ENCODE results near the gene PHKA1.

- TF ChIP-seq, protein P1, sequence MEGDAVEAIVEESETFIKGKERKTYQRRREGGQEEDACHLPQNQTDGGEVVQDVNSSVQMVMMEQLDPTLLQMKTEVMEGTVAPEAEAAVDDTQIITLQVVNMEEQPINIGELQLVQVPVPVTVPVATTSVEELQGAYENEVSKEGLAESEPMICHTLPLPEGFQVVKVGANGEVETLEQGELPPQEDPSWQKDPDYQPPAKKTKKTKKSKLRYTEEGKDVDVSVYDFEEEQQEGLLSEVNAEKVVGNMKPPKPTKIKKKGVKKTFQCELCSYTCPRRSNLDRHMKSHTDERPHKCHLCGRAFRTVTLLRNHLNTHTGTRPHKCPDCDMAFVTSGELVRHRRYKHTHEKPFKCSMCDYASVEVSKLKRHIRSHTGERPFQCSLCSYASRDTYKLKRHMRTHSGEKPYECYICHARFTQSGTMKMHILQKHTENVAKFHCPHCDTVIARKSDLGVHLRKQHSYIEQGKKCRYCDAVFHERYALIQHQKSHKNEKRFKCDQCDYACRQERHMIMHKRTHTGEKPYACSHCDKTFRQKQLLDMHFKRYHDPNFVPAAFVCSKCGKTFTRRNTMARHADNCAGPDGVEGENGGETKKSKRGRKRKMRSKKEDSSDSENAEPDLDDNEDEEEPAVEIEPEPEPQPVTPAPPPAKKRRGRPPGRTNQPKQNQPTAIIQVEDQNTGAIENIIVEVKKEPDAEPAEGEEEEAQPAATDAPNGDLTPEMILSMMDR (conservative IDR thresholded peaks at IDR 0.05 in 1 of 2, IDR thresholded peaks at IDR 0.05 in 1 of 2; ENCODE audit: low read depth in 1 of 2, low read length in 2 of 2), result no peak
- no peak for TF ChIP-seq EZH2 (IDR thresholded peaks at IDR 0.05; ENCODE audit: low read length, missing control alignments)
Measured at GRCh38 chrX:72666451-72666850, 47.7 kb downstream of the PHKA1 start.

All from fibroblast of lung (primary cell).